Ectodermal cell (in vitro differentiated cells): ENCODE measurements around the gene CHID1.

Source experiments
- H3K27ac ChIP-seq: 2 replicates; pipeline ENCODE4 v1.7.0; 2013; ENCODE audit warnings: mild to moderate bottlenecking, low read depth, low read length; ENCODE audit not compliant: insufficient read depth, poor library complexity, severe bottlenecking
- H3K27me3 ChIP-seq: 2 replicates; pipeline ENCODE4 v1.7.0; 2013; ENCODE audit warnings: mild to moderate bottlenecking, low read length; ENCODE audit not compliant: insufficient read depth, control insufficient read depth, poor library complexity, severe bottlenecking
- H3K36me3 ChIP-seq: one replicate; pipeline ENCODE4 v1.7.0; 2013; ENCODE audit warnings: low read length; ENCODE audit not compliant: control insufficient read depth, insufficient read depth
- H3K4me1 ChIP-seq: one replicate; pipeline ENCODE4 v1.7.0; 2013; ENCODE audit warnings: low read length; ENCODE audit not compliant: control insufficient read depth, insufficient read depth
- H3K4me3 ChIP-seq: 2 replicates; pipeline ENCODE4 v1.7.0; 2013; ENCODE audit warnings: low read depth, low read length, control low read depth; ENCODE audit not compliant: insufficient read depth
- H3K9me3 ChIP-seq: 2 replicates; pipeline ENCODE4 v1.7.0; 2013; ENCODE audit warnings: mild to moderate bottlenecking, low read length, moderate library complexity; ENCODE audit not compliant: control insufficient read depth
- WGBS, 2 experiments: methylation state at CpG; one replicate each; pipeline ENCODE4 v1.1.7; 2013; ENCODE audit warnings: missing lambda C conversion rate in 2 of 2; 5-methylcytosine and 5-hydroxymethylcytosine counted together

CHID1 gene

DNA sequence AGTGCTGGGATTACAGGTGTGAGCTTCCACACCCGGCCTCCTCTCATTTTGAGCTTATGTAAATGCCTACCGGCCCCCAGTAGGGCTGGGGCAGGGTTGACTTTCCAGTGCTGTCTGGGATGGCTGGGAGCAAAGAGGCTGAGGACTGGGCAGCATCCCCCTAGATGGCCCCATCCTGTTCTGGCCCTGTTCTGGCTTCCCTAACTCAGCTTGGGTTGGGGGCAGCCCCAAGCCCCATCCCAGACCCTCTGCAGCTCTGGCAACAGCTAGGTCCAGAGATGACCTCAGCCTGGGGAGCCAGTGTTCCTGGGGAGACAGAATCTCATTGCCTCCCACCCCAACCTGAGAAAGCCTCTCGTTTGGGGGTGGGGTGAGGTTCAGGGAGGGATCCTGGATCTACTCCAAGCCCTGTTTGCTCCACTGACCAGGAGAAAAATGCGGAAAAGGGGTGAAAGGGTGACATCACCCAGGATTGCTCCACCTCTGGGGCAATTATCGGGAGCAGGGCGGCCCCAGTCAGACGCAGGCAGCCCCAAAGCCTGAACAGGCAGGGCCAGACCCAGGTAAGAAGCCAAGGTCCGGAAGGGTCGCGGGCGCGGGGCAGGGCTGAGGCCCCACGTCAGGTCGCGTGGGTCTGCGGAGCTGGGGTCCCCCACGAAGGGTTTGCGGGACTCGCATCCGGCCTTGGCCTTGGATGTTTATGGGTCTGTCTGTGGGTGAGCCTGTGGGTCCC is 92.0 kb downstream of the CHID1 start, which contains the start of gene PNPLA2:
TSS of gene PNPLA2 (plus strand) at position 519 of the 733 bp plus-strand sequence. CDS start 805 bp downstream, outside the sequence.
- 67 to 68% methylated on average over 20 of the region's 20 CpGs for WGBS, 2 experiments
- H3K9me3 ChIP-seq: no peaks in the 10 kb centered on the region
- H3K4me1 ChIP-seq: peaks cover 12% of the 10 kb centered on the region
- no peak within 1 kb of the TSS for H3K27ac ChIP-seq
- peaks cover 4% of the 10 kb centered on the region for H3K36me3 ChIP-seq
- H3K27me3 ChIP-seq: no peaks in the 10 kb centered on the region
- H3K4me3 ChIP-seq: peak within 1 kb of the TSS; percentile 58
